ENCODE results near the gene HEYL.

Gene HEYL

DNA sequence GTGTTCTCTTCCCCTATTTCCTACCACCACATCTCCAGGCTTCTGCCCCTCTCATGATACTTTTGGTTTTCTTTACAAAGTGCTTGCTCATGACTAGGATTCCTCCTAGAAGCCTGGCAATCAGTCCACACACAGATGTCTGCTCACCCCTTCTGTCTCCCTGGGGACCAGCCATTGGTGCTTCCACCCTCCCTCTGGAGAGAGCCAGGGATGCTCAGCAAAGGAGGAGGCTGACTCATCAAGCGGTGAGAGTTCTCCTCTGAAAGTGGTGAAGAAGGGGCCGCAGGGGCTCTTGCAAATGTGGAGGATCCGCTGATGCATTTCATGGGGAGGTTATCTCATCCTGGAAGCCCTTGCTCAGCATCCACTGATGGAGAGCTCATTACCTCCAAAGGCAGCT lies 18.0 kb upstream of the HEYL start:
- no peak for DNase-seq (ENCODE audit: extremely low read depth, insufficient read length)
- H3K36me3 ChIP-seq (ENCODE audit: control insufficient read depth, insufficient read depth, low read length), result no peaks in the 10 kb centered on the region
- TF ChIP-seq, protein P1, sequence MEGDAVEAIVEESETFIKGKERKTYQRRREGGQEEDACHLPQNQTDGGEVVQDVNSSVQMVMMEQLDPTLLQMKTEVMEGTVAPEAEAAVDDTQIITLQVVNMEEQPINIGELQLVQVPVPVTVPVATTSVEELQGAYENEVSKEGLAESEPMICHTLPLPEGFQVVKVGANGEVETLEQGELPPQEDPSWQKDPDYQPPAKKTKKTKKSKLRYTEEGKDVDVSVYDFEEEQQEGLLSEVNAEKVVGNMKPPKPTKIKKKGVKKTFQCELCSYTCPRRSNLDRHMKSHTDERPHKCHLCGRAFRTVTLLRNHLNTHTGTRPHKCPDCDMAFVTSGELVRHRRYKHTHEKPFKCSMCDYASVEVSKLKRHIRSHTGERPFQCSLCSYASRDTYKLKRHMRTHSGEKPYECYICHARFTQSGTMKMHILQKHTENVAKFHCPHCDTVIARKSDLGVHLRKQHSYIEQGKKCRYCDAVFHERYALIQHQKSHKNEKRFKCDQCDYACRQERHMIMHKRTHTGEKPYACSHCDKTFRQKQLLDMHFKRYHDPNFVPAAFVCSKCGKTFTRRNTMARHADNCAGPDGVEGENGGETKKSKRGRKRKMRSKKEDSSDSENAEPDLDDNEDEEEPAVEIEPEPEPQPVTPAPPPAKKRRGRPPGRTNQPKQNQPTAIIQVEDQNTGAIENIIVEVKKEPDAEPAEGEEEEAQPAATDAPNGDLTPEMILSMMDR (IDR thresholded peaks at IDR 0.05; ENCODE audit: insufficient read depth, low read length, poor library complexity, severe bottlenecking), result no peak
- no peaks in the 10 kb centered on the region for H3K27me3 ChIP-seq (replicated peaks; ENCODE audit: control insufficient read depth, insufficient read depth, low read length)
- no peak overlapping the region for H3K4me3 ChIP-seq (replicated peaks; ENCODE audit: low read depth, low read length)

DNA sequence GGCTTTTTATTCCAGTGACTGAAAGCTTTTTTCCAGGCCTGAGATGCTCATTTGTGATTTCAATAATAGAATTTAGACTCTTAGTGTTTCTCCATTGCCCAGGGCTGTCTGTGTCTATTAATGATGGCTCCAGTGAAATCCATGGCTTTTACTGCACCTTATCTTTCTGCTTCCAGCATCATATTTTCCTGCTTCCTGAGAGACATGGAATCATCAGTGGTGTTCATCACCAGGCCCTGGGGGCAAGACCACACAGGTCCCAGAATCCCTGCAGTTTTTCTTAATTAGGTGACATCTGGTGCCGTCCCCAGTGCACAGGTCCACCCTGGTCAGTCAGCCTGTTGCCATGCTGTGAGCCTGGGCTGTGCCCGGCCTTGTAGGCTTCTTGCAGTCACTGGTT lies 16.9 kb upstream of the HEYL start:
- no peak for DNase-seq (ENCODE audit: extremely low read depth, insufficient read length)
- TF ChIP-seq, protein P1 (IDR thresholded peaks at IDR 0.05; ENCODE audit: insufficient read depth, low read length, poor library complexity, severe bottlenecking), result no peak
- Histone ChIP-seq H3K27me3 (replicated peaks; ENCODE audit: control insufficient read depth, insufficient read depth, low read length) (no peaks in the 10 kb centered on the region), H3K36me3 (ENCODE audit: control insufficient read depth, insufficient read depth, low read length) (no peaks in the 10 kb centered on the region), H3K4me3 (replicated peaks; ENCODE audit: low read depth, low read length) (no peak overlapping the region)

GRCh38 chr1:39655578-39656268 lies 16.3 kb upstream of the HEYL start:
- no peaks in the 10 kb centered on the region for H3K36me3 ChIP-seq (ENCODE audit: control insufficient read depth, insufficient read depth, low read length)
- no peak overlapping the region for H3K4me3 ChIP-seq (replicated peaks; ENCODE audit: low read depth, low read length)
- TF ChIP-seq, protein P1 (IDR thresholded peaks at IDR 0.05; ENCODE audit: insufficient read depth, low read length, poor library complexity, severe bottlenecking), result no peak
- no peak for DNase-seq (ENCODE audit: extremely low read depth, insufficient read length)
- no peaks in the 10 kb centered on the region for H3K27me3 ChIP-seq (replicated peaks; ENCODE audit: control insufficient read depth, insufficient read depth, low read length)

DNA sequence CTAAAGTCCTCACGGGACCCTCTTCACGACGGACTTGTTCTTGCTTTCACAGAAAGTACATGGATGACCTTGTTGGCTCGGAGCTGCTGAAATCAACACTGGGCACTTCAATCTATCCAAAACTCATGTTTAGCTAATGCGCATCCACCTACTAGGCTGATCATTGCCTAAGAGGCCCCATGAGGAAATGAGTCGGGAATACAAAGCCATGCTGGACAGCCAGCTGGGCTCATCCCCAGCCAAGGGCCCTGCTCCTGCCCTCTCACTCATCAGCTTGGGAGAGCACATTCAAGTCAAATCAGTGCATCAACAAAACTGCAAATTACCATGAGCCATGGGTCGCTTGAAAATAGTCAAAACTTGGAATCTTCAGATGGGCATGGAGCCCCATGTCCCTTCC lies 14.8 kb upstream of the HEYL start:
- H3K36me3 ChIP-seq (ENCODE audit: control insufficient read depth, insufficient read depth, low read length), result no peaks in the 10 kb centered on the region
- H3K27me3 ChIP-seq (replicated peaks; ENCODE audit: control insufficient read depth, insufficient read depth, low read length), result no peaks in the 10 kb centered on the region
- H3K4me3 ChIP-seq (replicated peaks; ENCODE audit: low read depth, low read length), result no peak overlapping the region
- DNase-seq (ENCODE audit: extremely low read depth, insufficient read length), result no peak
- TF ChIP-seq, protein P1 (IDR thresholded peaks at IDR 0.05; ENCODE audit: insufficient read depth, low read length, poor library complexity, severe bottlenecking), result no peak

GRCh38 chr1:39653546-39654031 lies 14.1 kb upstream of the HEYL start:
- H3K36me3 ChIP-seq (ENCODE audit: control insufficient read depth, insufficient read depth, low read length), result no peaks in the 10 kb centered on the region
- no peak overlapping the region for H3K4me3 ChIP-seq (replicated peaks; ENCODE audit: low read depth, low read length)
- no peaks in the 10 kb centered on the region for H3K27me3 ChIP-seq (replicated peaks; ENCODE audit: control insufficient read depth, insufficient read depth, low read length)
- peak; percentile 42 for DNase-seq (ENCODE audit: extremely low read depth, insufficient read length)
- TF ChIP-seq, protein P1 (IDR thresholded peaks at IDR 0.05; ENCODE audit: insufficient read depth, low read length, poor library complexity, severe bottlenecking), result peak; percentile 86
